ENCODE results near the gene PARM1. TPM values are rescaled to one million over a fixed set of nuclear protein-coding genes. Genes with fewer than 3 reads are reported as not detected.

PARM1 gene
- total RNA-seq, 1 donor from 2014 or later, result 78.0 TPM

- Histone ChIP-seq H3K36me3 (no peaks in the 10 kb centered on the region), H3K4me3 (no peak overlapping the region), H3K27ac (no peak overlapping the region), H3K4me1 (no peaks in the 10 kb centered on the region), H3K27me3 (no peaks in the 10 kb centered on the region), H3K9me3 (no peaks in the 10 kb centered on the region)
- no peak for TF ChIP-seq CTCF (IDR thresholded peaks at IDR 0.05)
- DNase-seq, result no peak
- intact Hi-C loops (cut with DNase I), result no loop called here
- ATAC-seq, result no peak
Measured at GRCh38 chr4:75081561-75081960, 148.6 kb downstream of the PARM1 start.

- Histone ChIP-seq H3K4me3 (no peak overlapping the region), H3K9me3 (no peaks in the 10 kb centered on the region), H3K36me3 (no peaks in the 10 kb centered on the region), H3K27me3 (no peaks in the 10 kb centered on the region), H3K27ac (no peak overlapping the region), H3K4me1 (no peaks in the 10 kb centered on the region)
- DNase-seq, result no peak
- TF ChIP-seq CTCF (IDR thresholded peaks at IDR 0.05), result no peak
- ATAC-seq, result no peak
- intact Hi-C loops (cut with DNase I), result no loop called here
Measured at GRCh38 chr4:75087416-75087815, 154.5 kb downstream of the PARM1 start.

- no peak for ATAC-seq
- Histone ChIP-seq H3K4me1 (no peaks in the 10 kb centered on the region), H3K9me3 (no peaks in the 10 kb centered on the region), H3K4me3 (no peak overlapping the region), H3K27me3 (no peaks in the 10 kb centered on the region), H3K36me3 (no peaks in the 10 kb centered on the region), H3K27ac (no peak overlapping the region)
- intact Hi-C loops (cut with DNase I), result no loop called here
- no peak for TF ChIP-seq CTCF (IDR thresholded peaks at IDR 0.05)
- DNase-seq, result no peak
Measured at GRCh38 chr4:75087865-75088264, 154.9 kb downstream of the PARM1 start.

- TF ChIP-seq CTCF (IDR thresholded peaks at IDR 0.05), result no peak
- ATAC-seq (no peak), DNase-seq (no peak)
- Histone ChIP-seq H3K27me3 (no peaks in the 10 kb centered on the region), H3K27ac (no peak overlapping the region), H3K36me3 (no peaks in the 10 kb centered on the region), H3K9me3 (no peaks in the 10 kb centered on the region), H3K4me1 (no peaks in the 10 kb centered on the region), H3K4me3 (no peak overlapping the region)
- intact Hi-C loops (cut with DNase I), result no loop called here
Measured at GRCh38 chr4:75089206-75089605, 156.3 kb downstream of the PARM1 start.

GRCh38 chr4:75099321-75099720 lies 166.4 kb downstream of the PARM1 start:
- no peak for DNase-seq
- no peak for TF ChIP-seq CTCF (IDR thresholded peaks at IDR 0.05)
- no peaks in the 10 kb centered on the region for H3K36me3 ChIP-seq
- no peak for ATAC-seq
- no peaks in the 10 kb centered on the region for H3K4me1 ChIP-seq
- intact Hi-C loops (cut with DNase I), result no loop called here
- no peak overlapping the region for H3K4me3 ChIP-seq
- H3K27ac ChIP-seq, result no peak overlapping the region
- H3K27me3 ChIP-seq, result no peaks in the 10 kb centered on the region
- H3K9me3 ChIP-seq, result no peaks in the 10 kb centered on the region

Other genes with a start within 250 kb of the PARM1 start
- 3.4 TPM for gene BTC, start 138.6 kb upstream of the PARM1 start, total RNA-seq